Fibroblast of the aortic adventitia (primary cell): Measurements from ENCODE around the gene FAM53B. TPM values are rescaled to one million over a fixed set of nuclear protein-coding genes. Genes with fewer than 3 reads are reported as not detected.

ENCODE experiments used
- DNase-seq: peaks from one replicate; pipeline ENCODE4 v3.0.0-alpha.2; 2010; ENCODE audit warnings: low read depth
- H3K4me3 ChIP-seq: 2 replicates; pipeline ENCODE4 v1.5.1; 2011; ENCODE audit warnings: low read depth, mild to moderate bottlenecking, control low read depth, low read length, moderate library complexity
- total RNA-seq: library from RNA; depleted of rRNA; stranded (reverse); fragments of >200 nt; gene quantifications from 2 replicates; pipeline ENCODE4 v1.2.3, GENCODE V29; 2012; ENCODE audit warnings: low replicate concordance
- TF ChIP-seq, protein P1 (sequence below): IDR thresholded peaks from 2 replicates; pipeline ENCODE4 v1.5.1; 2011; ENCODE audit warnings: mild to moderate bottlenecking, low read length, control low read depth, inconsistent platforms; ENCODE audit not compliant: insufficient read depth

Gene FAM53B
- total RNA-seq, 1 donor: 9.2 TPM

DNA sequence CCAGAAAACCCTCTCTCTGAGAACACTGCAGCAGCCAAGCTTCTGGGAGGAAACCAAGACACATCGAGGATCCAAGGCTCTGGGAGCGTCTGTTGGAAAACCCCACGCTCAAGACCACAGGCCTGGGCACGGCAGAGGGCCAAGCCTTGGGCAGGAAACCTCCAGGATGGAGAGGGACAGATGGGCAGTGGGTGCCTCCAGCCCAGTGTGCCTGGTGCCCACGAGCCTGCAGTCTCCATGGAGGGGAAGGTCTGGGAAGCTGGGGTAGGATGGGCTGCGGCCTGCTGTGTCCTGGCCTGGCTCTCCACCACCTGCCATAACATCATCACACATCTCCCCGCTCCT lies 96.1 kb downstream of the FAM53B start:
- TF ChIP-seq, protein P1, sequence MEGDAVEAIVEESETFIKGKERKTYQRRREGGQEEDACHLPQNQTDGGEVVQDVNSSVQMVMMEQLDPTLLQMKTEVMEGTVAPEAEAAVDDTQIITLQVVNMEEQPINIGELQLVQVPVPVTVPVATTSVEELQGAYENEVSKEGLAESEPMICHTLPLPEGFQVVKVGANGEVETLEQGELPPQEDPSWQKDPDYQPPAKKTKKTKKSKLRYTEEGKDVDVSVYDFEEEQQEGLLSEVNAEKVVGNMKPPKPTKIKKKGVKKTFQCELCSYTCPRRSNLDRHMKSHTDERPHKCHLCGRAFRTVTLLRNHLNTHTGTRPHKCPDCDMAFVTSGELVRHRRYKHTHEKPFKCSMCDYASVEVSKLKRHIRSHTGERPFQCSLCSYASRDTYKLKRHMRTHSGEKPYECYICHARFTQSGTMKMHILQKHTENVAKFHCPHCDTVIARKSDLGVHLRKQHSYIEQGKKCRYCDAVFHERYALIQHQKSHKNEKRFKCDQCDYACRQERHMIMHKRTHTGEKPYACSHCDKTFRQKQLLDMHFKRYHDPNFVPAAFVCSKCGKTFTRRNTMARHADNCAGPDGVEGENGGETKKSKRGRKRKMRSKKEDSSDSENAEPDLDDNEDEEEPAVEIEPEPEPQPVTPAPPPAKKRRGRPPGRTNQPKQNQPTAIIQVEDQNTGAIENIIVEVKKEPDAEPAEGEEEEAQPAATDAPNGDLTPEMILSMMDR: no peak
- no peak for DNase-seq
- no peak overlapping the region for H3K4me3 ChIP-seq

DNA sequence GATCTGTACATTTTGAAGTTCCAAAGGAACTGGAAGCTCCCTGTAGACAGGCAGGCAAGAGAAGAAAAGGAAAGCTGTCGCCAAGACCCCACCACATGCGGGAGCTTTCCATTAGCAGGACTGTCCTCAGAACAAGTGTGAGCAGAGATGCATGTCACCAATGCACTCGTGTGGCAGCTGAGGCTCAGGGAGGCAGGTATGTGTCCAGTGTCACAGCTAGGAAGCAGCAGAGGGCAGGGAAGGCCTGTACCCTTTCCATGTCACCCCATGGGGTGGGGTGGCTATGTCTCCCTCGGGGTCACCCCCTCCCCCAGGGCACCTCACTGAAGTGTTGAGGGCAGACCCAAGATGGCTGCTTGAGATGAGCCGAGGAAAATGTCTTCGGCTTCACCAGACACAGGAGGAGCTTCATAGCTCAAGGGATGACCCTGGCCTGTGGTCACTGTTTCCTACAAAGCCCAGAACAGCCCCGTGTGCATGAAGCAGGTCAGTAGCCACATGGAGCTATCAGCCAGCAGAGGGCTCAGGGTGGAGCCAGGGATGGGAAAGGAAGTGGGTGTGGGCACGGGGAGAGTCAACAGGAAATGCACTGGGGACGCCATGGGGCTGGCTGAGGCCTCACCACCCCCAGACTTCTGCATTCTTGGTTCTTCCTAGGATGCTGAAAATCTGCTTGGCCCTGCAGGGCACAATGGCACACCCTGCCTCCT lies 96.6 kb downstream of the FAM53B start:
- H3K4me3 ChIP-seq: no peak overlapping the region
- DNase-seq: peak; percentile 20
- TF ChIP-seq, protein P1: peak; percentile 36

GRCh38 chr10:124646483-124647352 lies 97.5 kb downstream of the FAM53B start:
- no peak overlapping the region for H3K4me3 ChIP-seq
- TF ChIP-seq, protein P1: no peak
- DNase-seq: peak; percentile 93

DNA sequence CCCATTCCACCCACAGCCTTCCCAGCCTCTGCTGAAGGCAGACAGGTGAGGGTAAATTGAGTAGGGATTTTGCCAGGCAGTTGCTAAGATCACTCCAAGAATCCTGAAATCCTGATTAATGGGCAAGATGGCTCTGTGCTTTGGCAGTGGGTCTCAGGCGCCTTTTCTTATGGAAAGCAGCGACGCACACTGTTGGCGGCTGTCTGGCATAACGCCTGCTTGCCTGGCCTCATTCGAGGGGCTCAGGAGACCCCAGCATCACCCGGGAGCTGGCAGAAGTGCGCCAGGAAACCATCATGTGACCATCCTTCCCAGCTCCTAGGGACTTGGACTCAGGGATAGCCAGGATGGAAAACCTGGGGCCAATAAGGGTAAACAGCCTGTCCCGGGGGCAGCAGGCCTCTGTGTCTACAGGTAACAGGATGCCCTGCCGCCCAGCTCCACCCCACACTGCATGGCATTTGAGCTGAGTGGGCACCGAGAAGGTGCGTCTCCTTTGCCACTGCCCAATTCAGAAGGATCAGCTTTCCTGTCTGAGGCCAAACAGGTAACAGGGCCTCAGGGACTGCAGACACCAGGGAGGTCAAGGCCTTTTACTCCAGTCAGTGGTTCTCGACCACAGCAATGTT lies 98.6 kb downstream of the FAM53B start:
- no peak for DNase-seq
- TF ChIP-seq, protein P1: no peak
- no peak overlapping the region for H3K4me3 ChIP-seq

DNA sequence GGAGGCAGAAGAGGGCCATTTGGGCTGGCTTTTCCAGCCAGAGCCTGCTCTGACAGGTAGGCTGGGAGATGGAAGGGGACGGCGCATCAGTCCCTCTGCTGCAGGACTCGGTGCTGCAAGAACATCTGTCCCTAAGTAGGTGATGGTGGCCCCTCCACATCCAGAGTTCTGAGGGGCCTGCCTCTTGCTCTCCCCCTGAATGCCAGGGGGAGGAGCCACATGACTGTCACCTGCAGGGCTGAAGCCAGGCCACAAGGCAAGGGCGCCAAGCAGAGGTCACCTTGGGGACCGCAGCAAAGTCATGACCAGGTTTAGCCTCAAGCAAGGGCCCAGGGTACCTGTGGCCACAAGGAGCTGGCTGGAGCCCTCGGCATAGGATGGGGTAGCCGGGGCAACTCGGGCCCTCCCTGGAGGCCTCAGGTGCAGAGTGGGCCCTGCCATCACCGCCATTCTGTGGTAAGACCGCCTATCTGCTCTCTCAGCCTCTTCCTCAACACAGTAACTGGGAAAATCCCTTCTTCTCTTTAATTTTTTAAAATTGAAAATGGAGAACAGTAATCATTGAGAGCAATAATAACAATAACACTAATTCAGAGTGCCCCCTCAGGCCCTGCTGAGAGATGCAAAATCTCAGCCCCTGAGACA lies 99.3 kb downstream of the FAM53B start:
- DNase-seq: no peak
- H3K4me3 ChIP-seq: no peak overlapping the region
- TF ChIP-seq, protein P1: no peak

- DNase-seq: no peak
- TF ChIP-seq, protein P1: no peak
- H3K4me3 ChIP-seq: no peak overlapping the region
Observed at GRCh38 chr10:124644236-124644635, 99.9 kb downstream of the FAM53B start.
